NCI-H526 treated with DMSO at 0.1 percent for 48 hours (cell line): ENCODE data around the gene CD58.
"Not testable (repeated sequence)": the region's sequence is repeated elsewhere in the genome, so short reads cannot be mapped to it uniquely, and the experiment has no call there.

Source experiments
- DNase-seq: peaks from one replicate; lab custom pipeline; 2025; lab: John Stamatoyannopoulos, UW

The CD58 gene

GRCh38 chr1:116570358-116571214 lies at the start of gene CD58:
CD58 (minus strand) TSS chr1:116571026; CDS start chr1:116570972, 54 bp downstream.
- peak; percentile 86 for DNase-seq

- DNase-seq = not testable (repeated sequence)
These were observed 49.6 kb upstream of the CD58 start for GRCh38 chr1:116620392-116620791.

GRCh38 chr1:116619106-116619505 lies 48.3 kb upstream of the CD58 start:
- DNase-seq = not testable (repeated sequence)

GRCh38 chr1:116617808-116618207 lies 47.0 kb upstream of the CD58 start:
- not testable (repeated sequence) for DNase-seq

GRCh38 chr1:116613825-116614224 lies 43.0 kb upstream of the CD58 start:
- DNase-seq = not testable (repeated sequence)

- DNase-seq = not testable (repeated sequence)
These were observed 39.1 kb upstream of the CD58 start for GRCh38 chr1:116609801-116610371.

- not testable (repeated sequence) for DNase-seq
These were observed 38.0 kb upstream of the CD58 start for GRCh38 chr1:116608841-116609240.

- not testable (repeated sequence) for DNase-seq
These were observed 37.3 kb upstream of the CD58 start for GRCh38 chr1:116608151-116608550.

- not testable (repeated sequence) for DNase-seq
These were observed 36.6 kb upstream of the CD58 start for GRCh38 chr1:116607463-116607862.

- DNase-seq = not testable (repeated sequence)
These were observed 35.2 kb upstream of the CD58 start for GRCh38 chr1:116606067-116606466.

- no peak for DNase-seq
These were observed 34.5 kb upstream of the CD58 start for GRCh38 chr1:116605315-116605714.

- not testable (repeated sequence) for DNase-seq
These were observed 33.6 kb upstream of the CD58 start for GRCh38 chr1:116604408-116604807.

GRCh38 chr1:116603646-116604045 lies 32.8 kb upstream of the CD58 start:
- DNase-seq = not testable (repeated sequence)

- not testable (repeated sequence) for DNase-seq
These were observed 28.5 kb upstream of the CD58 start for GRCh38 chr1:116599369-116599768.

GRCh38 chr1:116598420-116599036 lies 27.7 kb upstream of the CD58 start:
- DNase-seq = not testable (repeated sequence)

GRCh38 chr1:116597388-116597787 lies 26.6 kb upstream of the CD58 start:
- DNase-seq = not testable (repeated sequence)

- DNase-seq = not testable (repeated sequence)
These were observed 26.0 kb upstream of the CD58 start for GRCh38 chr1:116596742-116597307.

- not testable (repeated sequence) for DNase-seq
These were observed 25.3 kb upstream of the CD58 start for GRCh38 chr1:116595946-116596741.

- not testable (repeated sequence) for DNase-seq
These were observed 24.4 kb upstream of the CD58 start for GRCh38 chr1:116595065-116595840.

GRCh38 chr1:116593977-116594376 lies 23.2 kb upstream of the CD58 start:
- not testable (repeated sequence) for DNase-seq

GRCh38 chr1:116593401-116593800 lies 22.6 kb upstream of the CD58 start:
- DNase-seq = not testable (repeated sequence)
